PC-3 (cell line): Measurements from ENCODE around the gene MED26. TPM values are rescaled to one million over a fixed set of nuclear protein-coding genes. Genes with fewer than 3 reads are reported as not detected.
A peak's percentile ranks its signal among the peaks of the same experiment; 100 is the strongest.

Experiments
- ATAC-seq: fragments of 200-7000 bp; cut with Tn5 transposase; 2 replicates; pipeline ENCODE4 v1.9.1; 2020; ENCODE audit warnings: mild to moderate bottlenecking, moderate library complexity
- BruUV-seq: library from RNA; stranded (reverse); fragments of 400-500 nt; replicated peaks from 2 replicates; lab custom pipeline; 2021; lab: Mats Ljungman, UMichigan
- CTCF ChIA-PET: fragments of 300-600 bp; sonication (Branson Sonifier 250); formaldehyde crosslinking; loops from one replicate; lab custom pipeline; 2022; ENCODE audit warnings: antibody characterized with exemption; lab: Charles Lee
- POLR2A ChIA-PET: fragments of 300-600 bp; sonication (Branson Sonifier 250); formaldehyde crosslinking; loops from one replicate; lab custom pipeline; 2022; ENCODE audit warnings: antibody characterized with exemption; ENCODE audit not compliant: unreplicated experiment; lab: Charles Lee
- DNase-seq: peaks from one replicate; pipeline ENCODE4 v3.0.0-alpha.2; 2015
- H2AFZ ChIP-seq: fragments of 300-600 bp; sonication (generic); 2 replicates; pipeline ENCODE4 v1.6.0; 2016; ENCODE audit warnings: antibody characterized with exemption, low read length
- H3F3A ChIP-seq: fragments of 300-600 bp; sonication (generic); one replicate; pipeline ENCODE4 v1.6.0; 2017; ENCODE audit warnings: antibody characterized with exemption, low read length, control low read depth, mild to moderate bottlenecking; ENCODE audit not compliant: unreplicated experiment
- H3K27ac ChIP-seq: fragments of 300-600 bp; sonication (generic); 2 replicates; pipeline ENCODE4 v1.5.1; 2016; ENCODE audit warnings: mild to moderate bottlenecking, low read length
- H3K27me3 ChIP-seq: fragments of 300-600 bp; sonication (generic); 2 replicates; pipeline ENCODE4 v1.6.1; 2016; ENCODE audit warnings: low read length, mixed read lengths
- H3K36me3 ChIP-seq: fragments of 300-600 bp; sonication (generic); 2 replicates; pipeline ENCODE4 v1.6.1; 2016; ENCODE audit warnings: low read depth, mixed run types, low read length, mixed read lengths
- H3K4me1 ChIP-seq: fragments of 300-600 bp; sonication (generic); 2 replicates; pipeline ENCODE4 v1.5.1; 2016; ENCODE audit warnings: low read length; ENCODE audit not compliant: insufficient read depth
- H3K4me2 ChIP-seq: fragments of 300-600 bp; sonication (generic); 2 replicates; pipeline ENCODE4 v1.6.0; 2016; ENCODE audit warnings: low read length
- H3K4me3 ChIP-seq: fragments of 300-600 bp; sonication (generic); 2 replicates; pipeline ENCODE4 v1.5.1; 2016; ENCODE audit warnings: mild to moderate bottlenecking, low read length, mixed read lengths
- H3K79me2 ChIP-seq: fragments of 300-600 bp; sonication (generic); 2 replicates; pipeline ENCODE4 v1.6.1; 2017; ENCODE audit warnings: low read length, mixed read lengths
- H3K9ac ChIP-seq: fragments of 300-600 bp; sonication (generic); 2 replicates; pipeline ENCODE4 v1.6.0; 2016; ENCODE audit warnings: mild to moderate bottlenecking, low read length
- H3K9me2 ChIP-seq: fragments of 300-600 bp; sonication (generic); replicated peaks from 2 replicates; pipeline ENCODE4 v1.6.1; 2016; ENCODE audit warnings: mixed run types, low read length, mixed read lengths
- H3K9me3 ChIP-seq: fragments of 300-600 bp; sonication (generic); 2 replicates; pipeline ENCODE4 v1.6.1; 2016; ENCODE audit warnings: low read length, mixed read lengths
- H4K20me1 ChIP-seq: fragments of 300-600 bp; sonication (generic); 2 replicates; pipeline ENCODE4 v1.6.1; 2016; ENCODE audit warnings: low read length, mixed read lengths
- EZH2 ChIP-seq: fragments of 300-600 bp; sonication (generic); IDR thresholded peaks from one replicate; pipeline ENCODE4 v1.6.1; 2017; ENCODE audit warnings: antibody characterized with exemption, mild to moderate bottlenecking, low read length; ENCODE audit not compliant: unreplicated experiment
- EZH2phosphoT487 ChIP-seq: fragments of 300-600 bp; sonication (generic); IDR thresholded peaks from 2 replicates; pipeline ENCODE4 v1.6.1; 2018; ENCODE audit warnings: mild to moderate bottlenecking, antibody characterized with exemption, low read length, borderline replicate concordance
- intact Hi-C: fragments of 100-400 bp; cut with micrococcal nuclease; formaldehyde crosslinking; loops from 2 replicates; pipeline ENCODE4 v1.9.0; 2023
- total RNA-seq: library from RNA; depleted of rRNA; stranded (reverse); fragments of >200 nt; gene quantifications from 2 replicates; pipeline ENCODE4 v1.2.3, GENCODE V29; 2014
- TF ChIP-seq, protein P1 (sequence below): fragments of 300-600 bp; sonication (generic); conservative IDR thresholded peaks from 2 replicates; pipeline ENCODE4 v1.5.1; 2017; ENCODE audit warnings: antibody characterized with exemption, low read depth, mild to moderate bottlenecking, low read length

MED26 gene
- total RNA-seq, 1 experiment from 2014 or later, result 17.5 TPM

DNA sequence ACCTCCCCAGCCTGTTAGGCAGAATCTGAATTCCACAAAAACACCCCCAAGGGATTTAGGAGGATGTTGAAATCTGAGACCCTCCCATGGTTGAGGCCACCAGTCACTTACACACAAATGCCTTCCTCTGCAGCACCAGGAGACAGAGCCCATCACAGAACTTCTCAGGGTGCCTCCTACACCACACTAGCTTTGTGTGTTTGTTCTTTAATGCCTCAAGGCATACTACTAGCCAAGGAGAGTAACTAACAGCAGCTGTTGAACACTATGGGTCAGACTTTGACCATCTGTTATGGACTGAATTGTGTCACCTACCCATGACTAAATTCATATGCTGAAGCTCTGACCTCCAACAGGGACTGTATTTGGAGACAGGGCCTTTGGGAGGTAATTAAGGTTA, 9.5 kb upstream of the MED26 start:
- Histone ChIP-seq H3K9me3 (no peaks in the 10 kb centered on the region), H3K27ac (no peak overlapping the region), H3K4me1 (no peaks in the 10 kb centered on the region), H3F3A (no peaks in the 10 kb centered on the region), H3K79me2 (peaks cover 30% of the 10 kb centered on the region), H3K9me2 (no peaks in the 10 kb centered on the region), H4K20me1 (no peaks in the 10 kb centered on the region), H2AFZ (no peak overlapping the region), H3K9ac (no peak overlapping the region), H3K27me3 (no peaks in the 10 kb centered on the region), H3K4me3 (no peak overlapping the region), H3K36me3 (peaks cover 17% of the 10 kb centered on the region), H3K4me2 (no peak overlapping the region)
- no peak for ATAC-seq
- ChIA-PET CTCF (no interaction called here), POLR2A (no interaction called here)
- BruUV-seq, result no TSS peak
- intact Hi-C loops, result no loop called here
- no peak for DNase-seq
- TF ChIP-seq EZH2phosphoT487, result no peak
- no peak for TF ChIP-seq EZH2
- TF ChIP-seq, protein P1, sequence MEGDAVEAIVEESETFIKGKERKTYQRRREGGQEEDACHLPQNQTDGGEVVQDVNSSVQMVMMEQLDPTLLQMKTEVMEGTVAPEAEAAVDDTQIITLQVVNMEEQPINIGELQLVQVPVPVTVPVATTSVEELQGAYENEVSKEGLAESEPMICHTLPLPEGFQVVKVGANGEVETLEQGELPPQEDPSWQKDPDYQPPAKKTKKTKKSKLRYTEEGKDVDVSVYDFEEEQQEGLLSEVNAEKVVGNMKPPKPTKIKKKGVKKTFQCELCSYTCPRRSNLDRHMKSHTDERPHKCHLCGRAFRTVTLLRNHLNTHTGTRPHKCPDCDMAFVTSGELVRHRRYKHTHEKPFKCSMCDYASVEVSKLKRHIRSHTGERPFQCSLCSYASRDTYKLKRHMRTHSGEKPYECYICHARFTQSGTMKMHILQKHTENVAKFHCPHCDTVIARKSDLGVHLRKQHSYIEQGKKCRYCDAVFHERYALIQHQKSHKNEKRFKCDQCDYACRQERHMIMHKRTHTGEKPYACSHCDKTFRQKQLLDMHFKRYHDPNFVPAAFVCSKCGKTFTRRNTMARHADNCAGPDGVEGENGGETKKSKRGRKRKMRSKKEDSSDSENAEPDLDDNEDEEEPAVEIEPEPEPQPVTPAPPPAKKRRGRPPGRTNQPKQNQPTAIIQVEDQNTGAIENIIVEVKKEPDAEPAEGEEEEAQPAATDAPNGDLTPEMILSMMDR, result no peak

DNA sequence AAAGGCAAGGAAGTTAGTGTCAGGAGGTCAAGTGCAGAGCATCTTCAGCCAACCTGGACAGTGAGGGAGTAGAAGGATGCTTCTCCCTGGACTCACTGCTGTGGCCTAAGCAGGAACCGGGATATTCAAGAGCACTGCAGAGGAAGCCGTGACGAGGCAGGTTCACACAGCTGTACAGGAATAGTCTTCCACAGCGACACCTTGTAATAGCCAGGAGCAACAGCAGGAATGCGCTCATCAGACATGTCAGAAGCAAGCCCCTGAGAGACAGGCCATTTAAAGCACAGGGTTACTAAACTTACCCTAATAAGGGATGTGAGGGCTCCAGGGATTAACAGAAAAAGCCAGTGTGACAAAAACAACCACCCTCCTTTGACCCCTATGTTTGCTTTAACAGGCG, 3.5 kb upstream of the MED26 start:
- ChIA-PET CTCF (no interaction called here), POLR2A (no interaction called here)
- Histone ChIP-seq H3K9ac (no peak overlapping the region), H3K4me3 (no peak overlapping the region), H2AFZ (no peak overlapping the region), H3K9me2 (no peaks in the 10 kb centered on the region), H3F3A (peaks cover 6% of the 10 kb centered on the region), H3K4me2 (no peak overlapping the region), H3K27ac (no peak overlapping the region), H4K20me1 (peaks cover 10% of the 10 kb centered on the region), H3K36me3 (peaks cover 14% of the 10 kb centered on the region), H3K27me3 (no peaks in the 10 kb centered on the region), H3K4me1 (peaks cover 9% of the 10 kb centered on the region), H3K79me2 (peaks cover 23% of the 10 kb centered on the region), H3K9me3 (no peaks in the 10 kb centered on the region)
- no TSS peak for BruUV-seq
- no peak for ATAC-seq
- intact Hi-C loops, result no loop called here
- no peak for DNase-seq
- no peak for TF ChIP-seq EZH2phosphoT487
- TF ChIP-seq EZH2, result no peak
- TF ChIP-seq, protein P1, result no peak

DNA sequence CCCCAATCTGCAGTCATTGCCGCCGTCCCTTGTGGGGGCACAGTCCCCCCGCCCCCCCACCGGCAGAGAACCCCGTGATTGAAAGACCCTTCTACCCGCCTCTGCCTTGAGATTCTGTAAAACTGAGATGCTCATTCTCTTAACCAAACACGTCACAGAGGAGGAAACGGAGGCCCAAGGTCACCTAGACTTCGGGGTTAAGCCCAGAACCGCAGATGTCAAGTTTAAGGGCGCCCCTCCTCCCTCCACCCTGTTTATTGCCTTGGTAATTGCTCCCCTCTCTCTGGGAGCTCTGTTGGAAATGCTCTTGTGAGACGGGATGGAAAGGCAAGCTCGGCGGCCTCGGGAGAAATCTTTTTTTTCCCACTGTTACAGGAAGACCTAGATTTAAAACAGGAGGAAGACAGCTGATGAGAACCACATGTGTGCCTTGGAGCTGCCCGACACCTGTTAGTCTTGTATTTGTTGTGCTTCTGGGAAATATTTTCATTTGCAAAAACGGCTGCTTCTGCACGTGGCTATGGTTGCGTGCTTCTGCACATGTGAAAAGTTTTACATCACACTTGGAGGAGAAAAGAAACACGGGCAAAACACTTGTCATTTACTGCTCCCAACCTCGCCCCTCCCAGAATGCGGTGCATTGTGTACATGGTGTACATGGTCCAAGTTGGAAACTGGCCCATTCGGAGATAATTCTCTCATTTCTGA, 1.1 kb upstream of the MED26 start:
- intact Hi-C loops, result loop anchor here (2.0 to 5.0 kb wide), 2 partner anchors 30 to 57 kb away; partner anchors contain the start of gene SLC35E1
- peaks cover 33% of the 10 kb centered on the region for H3K36me3 ChIP-seq
- no TSS peak for BruUV-seq

More for the DNA sequence above, 1.1 kb upstream of the MED26 start:
- CTCF ChIA-PET, result no interaction called here
- H2AFZ ChIP-seq, result peak overlapping the region; percentile 99
- H4K20me1 ChIP-seq, result peaks cover 33% of the 10 kb centered on the region
- no peak for DNase-seq
- no peak for TF ChIP-seq EZH2phosphoT487
- TF ChIP-seq EZH2, result no peak
- TF ChIP-seq, protein P1, result no peak
- ATAC-seq, result no peak
- H3K4me2 ChIP-seq, result peak overlapping the region; percentile 96
- peaks cover 19% of the 10 kb centered on the region for H3K4me1 ChIP-seq
- H3F3A ChIP-seq, result peaks cover 6% of the 10 kb centered on the region
- H3K79me2 ChIP-seq, result peaks cover 42% of the 10 kb centered on the region
- peak overlapping the region; percentile 100 for H3K4me3 ChIP-seq
- POLR2A ChIA-PET, result no interaction called here
- peak overlapping the region; percentile 85 for H3K27ac ChIP-seq
- H3K9me3 ChIP-seq, result no peaks in the 10 kb centered on the region
- peak overlapping the region; percentile 99 for H3K9ac ChIP-seq
- no peaks in the 10 kb centered on the region for H3K27me3 ChIP-seq
- no peaks in the 10 kb centered on the region for H3K9me2 ChIP-seq
